ENCODE data around the gene DLG2.

The DLG2 gene

DNA sequence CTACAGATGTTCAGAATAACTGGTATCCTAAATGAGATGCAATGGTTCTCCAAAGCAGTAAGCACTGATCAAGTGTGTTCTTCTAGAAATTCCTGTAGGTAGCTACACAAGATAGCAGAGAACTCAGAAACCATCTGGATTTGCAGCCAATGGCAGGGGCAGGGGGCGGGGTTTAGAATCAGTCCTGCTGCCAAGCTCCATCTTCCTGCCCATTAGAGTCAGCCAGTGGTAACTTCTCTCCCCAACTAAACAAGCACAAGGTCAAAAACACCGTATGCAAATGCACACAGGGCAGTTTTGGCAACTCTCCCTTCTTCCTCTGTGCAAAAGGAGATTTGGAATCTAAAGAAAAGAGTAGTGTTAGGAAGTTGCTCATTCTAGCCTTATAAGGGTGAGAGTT lies 2103.5 kb downstream of the DLG2 start:
- DNase-seq = no peak

- no peak for DNase-seq
Measured at GRCh38 chr11:83522911-83523310, 2104.2 kb downstream of the DLG2 start.

- no peak for DNase-seq
Measured at GRCh38 chr11:83521647-83522596, 2105.2 kb downstream of the DLG2 start.

DNA sequence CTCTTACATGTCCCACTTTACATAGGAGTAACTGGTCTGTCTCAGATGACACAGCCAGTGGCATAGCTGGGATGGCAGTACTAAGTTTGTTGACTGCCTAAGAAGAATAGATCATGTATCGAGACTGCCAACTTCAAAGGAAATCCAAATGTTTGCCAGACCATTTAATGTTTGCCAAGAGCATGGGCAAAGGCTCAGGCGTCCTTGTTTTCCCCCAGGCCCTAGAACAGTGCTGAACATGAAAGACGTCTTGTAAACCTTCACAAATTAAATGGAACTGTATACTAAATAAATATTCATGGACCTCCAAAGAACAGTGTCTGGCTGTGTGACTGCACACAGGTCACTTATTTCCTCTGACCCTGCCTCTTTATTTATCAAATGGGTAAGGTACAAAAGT lies 2106.3 kb downstream of the DLG2 start:
- no peak for DNase-seq

GRCh38 chr11:83511646-83512045 lies 2115.5 kb downstream of the DLG2 start:
- no peak for DNase-seq

DNA sequence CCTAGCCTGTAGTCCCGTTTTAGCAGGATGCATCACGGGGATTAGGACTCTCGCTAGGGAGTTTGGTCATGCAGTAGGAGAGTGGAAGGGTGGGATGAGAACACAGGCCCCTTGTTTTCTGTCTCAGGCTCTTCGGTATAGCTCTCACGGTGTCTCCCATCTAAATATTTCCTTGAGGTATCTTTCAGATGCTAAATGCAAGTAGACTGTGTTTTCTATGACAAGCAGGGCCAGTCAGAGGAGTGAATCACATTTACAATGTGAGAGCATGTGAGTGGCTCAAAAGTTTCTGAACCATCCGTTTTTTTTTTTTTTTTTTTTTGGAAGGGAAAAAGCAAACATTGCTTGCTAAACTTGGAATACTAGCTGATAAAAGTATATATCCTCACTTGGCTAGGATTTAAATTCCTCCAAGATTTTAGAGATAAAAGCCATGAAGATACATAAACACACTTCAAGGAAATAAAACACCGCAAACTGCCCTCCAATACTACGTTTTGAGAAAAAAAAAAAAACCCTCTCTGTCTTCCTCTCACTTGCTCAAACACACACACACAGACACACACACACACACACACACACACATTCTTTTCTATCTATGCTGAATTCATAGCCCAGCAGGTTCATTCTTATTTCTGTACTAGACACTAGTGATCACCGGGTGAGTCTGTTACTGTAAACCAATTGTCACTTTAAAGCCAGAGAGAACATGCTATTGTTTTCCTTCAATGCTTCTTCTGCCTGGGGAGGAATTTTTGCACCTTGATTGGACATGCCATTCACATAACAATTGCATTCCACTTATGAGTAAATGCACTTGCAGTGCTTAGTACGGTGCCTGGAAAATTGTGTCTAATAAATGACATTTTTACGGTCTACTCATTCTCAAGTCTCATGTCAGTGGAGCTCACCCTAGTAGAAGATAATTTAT lies 2116.3 kb downstream of the DLG2 start:
- no peak for DNase-seq

DNA sequence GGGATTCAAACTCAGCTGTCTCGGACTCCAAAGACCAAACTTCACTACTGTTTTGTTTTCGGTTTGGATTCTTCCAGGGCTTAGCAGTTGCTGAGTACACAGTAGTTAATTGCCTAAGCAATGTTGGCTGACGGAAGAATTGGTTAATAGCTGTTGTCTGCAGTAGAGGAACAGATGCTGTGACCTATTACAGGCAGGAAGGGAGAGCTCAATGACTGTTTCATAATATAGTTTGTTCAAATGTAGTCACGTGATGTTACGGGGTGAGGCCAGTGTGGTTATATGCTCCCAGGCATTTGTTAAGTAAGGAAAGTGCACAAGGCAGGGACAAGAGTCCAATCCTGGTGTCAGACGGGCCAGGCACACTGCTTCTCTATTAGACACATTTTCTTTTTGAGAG lies 2118.3 kb downstream of the DLG2 start:
- no peak for DNase-seq

- no peak for DNase-seq
Measured at GRCh38 chr11:83502041-83502440, 2125.1 kb downstream of the DLG2 start.

GRCh38 chr11:83493917-83494316 lies 2133.2 kb downstream of the DLG2 start:
- no peak for DNase-seq

DNA sequence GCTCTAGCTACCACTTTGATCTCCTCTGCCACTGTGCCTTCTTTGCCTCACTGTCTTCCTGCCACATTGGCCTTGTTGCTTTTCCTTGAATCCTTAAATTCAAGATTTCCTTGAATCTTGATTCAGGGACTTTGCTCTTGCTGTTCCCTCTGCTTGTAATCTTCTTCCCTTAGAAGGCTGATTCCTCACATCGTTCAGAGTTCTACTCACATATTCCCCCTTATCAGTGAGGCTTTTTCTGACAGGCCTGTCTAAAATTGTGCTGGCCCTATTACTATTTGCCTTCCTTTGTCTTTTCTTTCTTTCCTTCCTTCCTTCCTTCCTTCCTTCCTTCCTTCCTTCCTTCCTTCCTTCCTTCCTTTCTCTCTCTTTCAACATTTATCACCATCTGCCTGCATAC lies 2134.1 kb downstream of the DLG2 start:
- DNase-seq = no peak

DNA sequence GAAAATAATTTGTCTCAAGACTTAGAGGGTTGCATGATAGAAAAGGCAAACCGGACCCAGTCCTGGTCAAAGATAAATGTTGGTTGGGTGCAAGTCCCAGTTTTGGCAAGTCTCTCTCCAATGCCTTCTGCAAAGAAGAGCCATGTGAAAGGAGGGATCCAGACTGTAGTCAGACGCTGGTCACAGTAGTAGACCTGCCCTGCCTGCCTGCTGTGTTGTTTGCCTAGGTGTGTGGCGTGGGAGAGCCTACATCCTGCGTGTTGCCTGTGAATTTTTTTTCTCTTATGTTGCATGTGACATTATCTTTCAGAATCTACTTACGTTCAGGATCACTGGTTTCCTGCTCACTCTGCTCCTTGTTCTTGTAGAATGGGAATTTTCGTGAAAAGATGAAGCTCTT lies 2143.3 kb downstream of the DLG2 start:
- DNase-seq = no peak

DNA sequence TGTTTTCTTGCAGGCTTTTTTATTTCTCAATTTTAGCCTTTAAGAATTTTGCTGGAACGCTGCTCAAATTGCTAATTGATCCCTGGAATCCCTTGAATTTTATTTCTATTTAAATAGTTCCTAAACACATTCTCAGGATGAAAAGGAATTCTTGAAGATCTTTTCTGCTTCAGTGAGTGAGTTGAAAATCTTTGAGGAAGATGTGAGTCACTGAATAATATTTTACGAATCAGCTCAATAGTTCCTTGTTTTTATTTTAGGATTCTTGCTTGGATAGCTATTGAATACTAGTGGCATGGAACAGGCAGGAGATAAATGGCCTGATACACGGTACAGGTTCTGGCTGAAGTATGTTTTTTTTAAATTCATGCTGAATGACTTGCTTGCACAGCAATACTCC lies 2146.3 kb downstream of the DLG2 start:
- DNase-seq = no peak

GRCh38 chr11:83480251-83480650 lies 2146.9 kb downstream of the DLG2 start:
- DNase-seq = no peak

DNA sequence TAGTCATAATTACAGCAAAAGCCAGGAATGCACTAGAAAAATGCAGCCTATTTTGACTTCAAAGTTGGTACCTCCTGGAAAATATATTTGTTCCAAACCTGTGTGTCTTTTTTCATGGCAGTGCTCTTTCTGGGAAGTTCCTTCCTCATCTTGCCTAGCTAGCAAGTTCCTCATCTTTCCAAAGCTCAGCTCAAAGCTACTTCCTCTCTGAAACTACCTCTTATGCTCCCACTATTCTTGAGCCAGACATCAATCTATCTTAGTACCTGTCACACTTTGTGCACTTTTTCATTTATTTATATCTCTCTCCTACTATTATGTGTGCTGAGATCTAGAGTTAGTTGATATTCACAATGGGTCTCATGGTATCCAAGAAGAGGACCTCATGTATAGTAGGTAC lies 2149.4 kb downstream of the DLG2 start:
- DNase-seq = no peak

DNA sequence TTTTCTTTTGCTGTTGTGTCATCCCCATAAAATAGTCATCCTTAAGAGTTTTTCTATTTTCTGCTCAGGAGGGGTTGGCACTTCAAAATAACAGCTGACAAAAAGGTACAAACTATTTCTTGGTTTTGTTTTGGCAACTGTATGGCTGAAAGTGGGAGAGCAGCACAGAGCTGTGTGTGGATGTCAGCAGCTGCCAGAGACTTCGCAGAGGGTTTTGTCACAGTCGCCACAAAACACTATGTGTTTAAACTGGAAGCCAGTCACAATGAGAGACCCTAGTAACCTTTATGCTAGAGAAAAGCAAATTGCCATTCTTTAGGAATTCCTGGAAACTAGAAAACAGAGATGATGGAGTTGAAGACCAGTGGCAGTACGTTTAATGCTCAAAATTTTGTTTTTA lies 2151.4 kb downstream of the DLG2 start:
- no peak for DNase-seq

- no peak for DNase-seq
Measured at GRCh38 chr11:83473743-83474142, 2153.4 kb downstream of the DLG2 start.

DNA sequence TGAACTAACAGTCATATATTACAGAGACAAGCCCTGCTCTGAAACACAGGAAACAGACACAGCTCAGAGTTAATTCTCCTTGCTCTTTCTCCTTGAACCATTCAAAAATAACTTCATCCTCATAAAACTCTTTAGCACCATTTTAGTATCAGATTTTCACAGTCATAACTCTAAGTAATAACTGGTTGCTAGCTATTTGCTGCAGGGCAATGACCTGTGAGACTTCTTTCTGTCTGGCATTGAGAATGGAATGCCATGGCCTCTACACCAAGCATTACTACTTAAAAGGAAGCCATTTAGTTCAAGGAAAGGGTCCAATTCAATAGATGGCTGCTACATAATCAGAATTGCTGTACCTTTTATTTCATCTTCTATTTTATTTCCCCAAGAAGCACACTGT lies 2154.3 kb downstream of the DLG2 start:
- DNase-seq = no peak

- DNase-seq = no peak
Measured at GRCh38 chr11:83471831-83472727, 2155.1 kb downstream of the DLG2 start.

DNA sequence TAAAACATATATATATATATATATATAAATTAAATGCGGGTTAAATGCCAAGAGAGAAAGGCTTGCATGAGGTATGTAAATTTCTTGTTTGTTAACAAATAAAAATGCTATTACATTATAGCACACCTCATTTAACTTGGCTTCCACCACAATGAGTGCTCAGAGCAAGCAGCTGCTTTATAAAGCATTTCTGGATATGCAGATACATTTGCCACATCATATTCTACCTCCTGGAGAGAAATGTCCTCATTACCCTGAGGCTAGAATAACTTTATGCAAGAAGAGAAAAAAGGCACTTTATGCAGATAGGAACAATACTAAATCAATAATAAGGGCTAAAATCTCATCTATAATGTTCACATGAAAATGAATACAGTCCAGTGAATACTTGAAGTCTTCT lies 2159.3 kb downstream of the DLG2 start:
- DNase-seq = no peak

DNA sequence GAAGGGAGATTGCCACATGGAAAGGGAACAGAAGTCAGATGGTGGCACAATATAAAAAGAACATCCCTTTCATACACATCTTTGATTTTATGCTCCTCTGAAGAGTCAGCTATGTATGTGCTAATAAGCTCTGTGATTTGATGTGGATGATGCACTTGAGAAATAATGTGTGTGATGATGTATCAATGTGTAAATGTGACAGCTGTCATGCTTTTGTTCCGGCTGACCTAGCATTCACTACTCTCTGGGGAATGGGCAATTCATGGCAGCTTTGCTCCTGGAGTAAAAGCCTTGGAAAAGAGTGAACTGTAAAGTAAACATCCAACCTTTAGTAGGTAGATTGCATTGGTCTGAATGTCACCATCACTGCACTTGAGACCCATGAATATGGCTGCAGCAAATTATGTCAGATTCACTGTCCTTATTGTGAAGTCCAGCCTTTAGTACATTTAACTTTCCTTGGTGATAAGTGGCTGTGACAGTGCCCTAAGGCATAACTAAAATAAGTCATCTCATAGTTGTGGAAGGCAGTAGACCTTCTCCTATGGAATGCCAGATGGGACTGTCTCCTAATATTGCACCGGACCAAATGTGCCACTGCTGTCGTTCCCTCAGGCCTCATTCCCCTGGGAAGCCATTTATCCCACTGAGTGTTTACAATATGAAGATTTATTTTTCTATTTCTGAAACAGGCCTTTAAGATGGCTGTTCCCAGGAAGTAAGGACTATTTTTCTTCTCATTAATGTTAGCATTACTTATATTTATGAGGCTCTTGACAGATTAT lies 2162.8 kb downstream of the DLG2 start:
- no peak for DNase-seq

GRCh38 chr11:83459798-83460197 lies 2167.3 kb downstream of the DLG2 start:
- DNase-seq = no peak

GRCh38 chr11:83456566-83456965 lies 2170.6 kb downstream of the DLG2 start:
- DNase-seq = no peak
